OCI-LY3 (cell line): ENCODE data around the gene SGCA.

Experiments used
- EZH2phosphoT487 ChIP-seq: fragments of 200-600 bp; shearing (Covaris generic); IDR thresholded peaks from 2 replicates; pipeline ENCODE4 v1.6.1; 2018; ENCODE audit warnings: antibody characterized with exemption, mixed run types, low read depth
- TF ChIP-seq, protein P1 (sequence below): fragments of 200-600, 300-600 bp; sonication (generic); IDR thresholded peaks from 2 replicates; pipeline ENCODE4 v1.5.1; 2014; ENCODE audit warnings: antibody characterized with exemption, low read length, low read depth

DNA sequence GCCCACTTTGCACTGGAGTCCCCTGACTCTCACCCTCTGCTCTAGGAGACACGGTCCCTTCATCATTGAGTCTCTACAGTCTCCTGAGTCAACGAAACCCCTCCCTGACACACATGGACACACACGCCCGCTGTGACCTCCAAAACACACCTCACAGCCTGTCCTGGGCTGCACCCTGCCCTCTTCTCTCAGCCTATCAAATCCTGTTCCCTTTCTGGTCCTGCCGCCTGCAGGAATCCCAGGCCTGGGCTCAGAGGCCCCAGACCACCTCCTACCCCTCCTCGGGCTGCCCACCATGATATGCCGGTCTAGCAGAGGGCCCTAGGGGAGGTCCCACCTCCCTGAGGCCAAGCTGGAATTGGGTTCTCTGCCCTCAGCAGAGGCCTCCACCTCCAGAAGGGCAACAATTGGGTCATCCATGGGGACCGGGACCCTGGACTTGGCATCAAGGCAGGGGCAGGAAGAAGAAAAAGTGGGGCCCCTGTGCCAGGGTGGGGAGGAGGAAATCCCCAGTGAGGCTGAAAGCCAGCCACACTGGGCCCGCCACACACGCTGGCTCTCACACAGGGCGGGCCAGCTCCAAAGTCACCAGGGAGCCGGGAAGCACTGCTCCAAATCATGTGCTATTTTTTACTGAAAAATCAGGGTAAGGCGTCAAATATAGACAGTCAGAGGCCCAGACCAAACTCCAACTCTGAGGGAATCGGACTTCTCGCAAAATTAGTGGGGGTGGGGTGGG is 18.7 kb upstream of the SGCA start:
- TF ChIP-seq, protein P1, sequence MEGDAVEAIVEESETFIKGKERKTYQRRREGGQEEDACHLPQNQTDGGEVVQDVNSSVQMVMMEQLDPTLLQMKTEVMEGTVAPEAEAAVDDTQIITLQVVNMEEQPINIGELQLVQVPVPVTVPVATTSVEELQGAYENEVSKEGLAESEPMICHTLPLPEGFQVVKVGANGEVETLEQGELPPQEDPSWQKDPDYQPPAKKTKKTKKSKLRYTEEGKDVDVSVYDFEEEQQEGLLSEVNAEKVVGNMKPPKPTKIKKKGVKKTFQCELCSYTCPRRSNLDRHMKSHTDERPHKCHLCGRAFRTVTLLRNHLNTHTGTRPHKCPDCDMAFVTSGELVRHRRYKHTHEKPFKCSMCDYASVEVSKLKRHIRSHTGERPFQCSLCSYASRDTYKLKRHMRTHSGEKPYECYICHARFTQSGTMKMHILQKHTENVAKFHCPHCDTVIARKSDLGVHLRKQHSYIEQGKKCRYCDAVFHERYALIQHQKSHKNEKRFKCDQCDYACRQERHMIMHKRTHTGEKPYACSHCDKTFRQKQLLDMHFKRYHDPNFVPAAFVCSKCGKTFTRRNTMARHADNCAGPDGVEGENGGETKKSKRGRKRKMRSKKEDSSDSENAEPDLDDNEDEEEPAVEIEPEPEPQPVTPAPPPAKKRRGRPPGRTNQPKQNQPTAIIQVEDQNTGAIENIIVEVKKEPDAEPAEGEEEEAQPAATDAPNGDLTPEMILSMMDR: no peak
- no peak for TF ChIP-seq EZH2phosphoT487
